Breast epithelium (tissue), 3 donors: ENCODE measurements around the gene IL11RA.

Experiments
- CTCF ChIP-seq, 3 donors: fragments of 450-650 bp; IDR thresholded peaks; one replicate each; pipeline ENCODE4 v1.5.1; 2016 to 2017; ENCODE audit warnings: antibody characterized with exemption in 3 of 3, mild to moderate bottlenecking in 3 of 3, moderate library complexity in 3 of 3
- POLR2AphosphoS5 ChIP-seq, 3 donors: sonication (generic); formaldehyde crosslinking; IDR thresholded peaks; one replicate each; pipeline ENCODE4 v1.6.1; 2017; ENCODE audit warnings: antibody characterized with exemption in 3 of 3

- TF ChIP-seq CTCF (IDR thresholded peaks at IDR 0.05) (no peak), POLR2AphosphoS5 (IDR thresholded peaks at IDR 0.05) (no peak)
These were observed 44.7 kb upstream of the IL11RA start for GRCh38 chr9:34607331-34607730.
